K562 (cell line): ENCODE measurements around the gene A4GALT. TPM values are rescaled to one million over a fixed set of nuclear protein-coding genes. Genes with fewer than 3 reads are reported as not detected.
A peak's percentile ranks its signal among the peaks of the same experiment; 100 is the strongest.

Experiments used
- ATAC-seq: fragments of 200-7000 bp; cut with Tn5 transposase; 3 replicates; pipeline ENCODE4 v1.9.1; 2020; ENCODE audit warnings: moderate library complexity
- BruUV-seq: library from RNA; stranded (reverse); fragments of 400-500 nt; replicated peaks from 2 replicates; lab custom pipeline; 2021; lab: Mats Ljungman, UMichigan
- CTCF ChIA-PET: fragments of 300-600 bp; formaldehyde crosslinking; extraction: SDS; loops from one replicate; lab custom pipeline; 2021; ENCODE audit warnings: low intra/inter-chr PET ratio; lab: Yijun Ruan, JAX
- POLR2A ChIA-PET: fragments of 300-600, 350-650 bp; sonication (Branson Sonifier 250); formaldehyde crosslinking; extraction: SDS; loops from one replicate; lab custom pipeline; 2021; ENCODE audit warnings: antibody characterized with exemption, inconsistent platforms; lab: Yijun Ruan, JAX
- DNase-seq, 4 experiments: peaks; one replicate each; pipeline versions ENCODE4 v3.0.0 to v3.0.0-alpha.2; 2011 to 2018; ENCODE audit warnings: low spot score in 3 of 4, mixed read lengths in 3 of 4; ENCODE audit errors: extremely low read depth in 1 of 4
- FAIRE-seq: peaks from 2 replicates; lab custom pipeline; 2011; peaks lifted over from hg19 to GRCh38; lab: Jason Lieb, UNC
- H2AFZ ChIP-seq: 2 replicates; pipeline ENCODE4 v1.6.0; 2011; ENCODE audit warnings: low read depth, low read length, control low read depth, inconsistent platforms
- H3K27ac ChIP-seq: fragments of 200-600 bp; 3 replicates; pipeline ENCODE4 v1.8.0; 2011; ENCODE audit warnings: low read depth, mild to moderate bottlenecking, control low read depth, inconsistent platforms, low read length, moderate library complexity, mixed read lengths; ENCODE audit errors: extremely low read depth
- H3K27me3 ChIP-seq, 2 experiments: fragments of 300-600 bp in 1 of 2; 2 replicates in 1 of 2; 3 replicates in 1 of 2; pipeline versions ENCODE4 v1.6.0 to v1.8.0; 2011; ENCODE audit warnings: inconsistent platforms in 2 of 2, low read length in 2 of 2, mild to moderate bottlenecking in 1 of 2, mixed read lengths in 1 of 2, moderate library complexity in 1 of 2; ENCODE audit not compliant: control insufficient read depth in 2 of 2, insufficient read depth in 2 of 2
- H3K36me3 ChIP-seq: fragments of 300-600 bp; 3 replicates; pipeline ENCODE4 v1.8.0; 2011; ENCODE audit warnings: mild to moderate bottlenecking, low read length, inconsistent platforms; ENCODE audit not compliant: control insufficient read depth, insufficient read depth
- H3K4me1 ChIP-seq, 2 experiments: fragments of 200-600 bp in 1 of 2; replicated peaks in 1 of 2; 2 replicates in 1 of 2; 3 replicates in 1 of 2; pipeline versions ENCODE4 v1.5.1 to v1.8.0; 2011; ENCODE audit warnings: inconsistent platforms in 2 of 2, low read length in 2 of 2, mild to moderate bottlenecking in 1 of 2, mixed read lengths in 1 of 2, moderate library complexity in 1 of 2; ENCODE audit not compliant: control insufficient read depth in 2 of 2, insufficient read depth in 2 of 2
- H3K4me2 ChIP-seq: 2 replicates; pipeline ENCODE4 v1.6.1; 2011; ENCODE audit warnings: low read length, control low read depth, inconsistent platforms, mixed read lengths; ENCODE audit not compliant: insufficient read depth
- H3K4me3 ChIP-seq: fragments of 200-600 bp; sonication (generic), shearing (Covaris generic); 2 replicates; pipeline ENCODE4 v1.5.1; 2016; ENCODE audit warnings: control low read depth, inconsistent platforms
- H3K79me2 ChIP-seq: fragments of 200-600 bp; 3 replicates; pipeline ENCODE4 v1.8.0; 2011; ENCODE audit warnings: low read length, inconsistent platforms; ENCODE audit not compliant: control insufficient read depth, insufficient read depth
- H3K9ac ChIP-seq, 2 experiments: 2 replicates each; pipeline versions ENCODE4 v1.6.0 to v1.6.1; 2011; ENCODE audit warnings: low read depth in 2 of 2, low read length in 2 of 2, control low read depth in 1 of 2, inconsistent platforms in 1 of 2, mild to moderate bottlenecking in 1 of 2, mixed read lengths in 1 of 2; ENCODE audit not compliant: insufficient read depth in 1 of 2
- H3K9me1 ChIP-seq: one replicate; pipeline ENCODE4 v1.6.0; 2011; ENCODE audit warnings: inconsistent platforms, mild to moderate bottlenecking, low read length, moderate library complexity; ENCODE audit not compliant: control insufficient read depth, insufficient read depth
- H3K9me3 ChIP-seq: replicated peaks from 2 replicates; pipeline ENCODE4 v1.5.1; 2011; ENCODE audit warnings: low read depth, low read length, inconsistent platforms; ENCODE audit not compliant: control insufficient read depth, insufficient read depth
- H4K20me1 ChIP-seq: replicated peaks from 2 replicates; pipeline ENCODE4 v1.6.1; 2011; ENCODE audit warnings: low read length, inconsistent platforms, mixed read lengths; ENCODE audit not compliant: control insufficient read depth, insufficient read depth
- ELF2 ChIP-seq: fragments of 250-450 bp; sonication (Bioruptor Pico); IDR thresholded peaks from 2 replicates; pipeline ENCODE4 v1.5.0; 2021; ENCODE audit warnings: mild to moderate bottlenecking
- ESRRA ChIP-seq: fragments of 450-650 bp; IDR thresholded peaks from 2 replicates; pipeline ENCODE4 v1.6.1; 2014; ENCODE audit warnings: low read depth, mild to moderate bottlenecking, moderate library complexity, borderline replicate concordance
- FOXA1 ChIP-seq: fragments of 450-650 bp; IDR thresholded peaks from 2 replicates; pipeline ENCODE4 v1.6.1; 2016; ENCODE audit warnings: mild to moderate bottlenecking, borderline replicate concordance
- FOXP1 ChIP-seq: sonication (generic); formaldehyde crosslinking; IDR thresholded peaks from 2 replicates; pipeline ENCODE4 v1.8.0; 2022; ENCODE audit warnings: mild to moderate bottlenecking, missing genetic modification reagents
- GABPB1 ChIP-seq: sonication (generic); formaldehyde crosslinking; IDR thresholded peaks from 2 replicates; pipeline ENCODE4 v1.8.0; 2022; ENCODE audit warnings: mild to moderate bottlenecking, missing genetic modification reagents
- NR2F6 ChIP-seq: fragments of 450-650 bp; formaldehyde crosslinking; IDR thresholded peaks from 2 replicates; pipeline ENCODE4 v1.4.0; 2020; ENCODE audit warnings: mild to moderate bottlenecking
- PCBP1 ChIP-seq: fragments of 200-400 bp; formaldehyde crosslinking; IDR thresholded peaks from 2 replicates; pipeline ENCODE4 v1.6.1; 2018; ENCODE audit warnings: mild to moderate bottlenecking, low read depth, low read length; ENCODE audit not compliant: poor library complexity, severe bottlenecking
- POU5F1 ChIP-seq: fragments of 150-350 bp; IDR thresholded peaks from 2 replicates; pipeline ENCODE4 v1.6.1; 2014; ENCODE audit warnings: borderline replicate concordance, low read length, low read depth, mild to moderate bottlenecking; ENCODE audit not compliant: partially characterized antibody
- RB1 ChIP-seq: fragments of 450-650 bp; IDR thresholded peaks from 2 replicates; pipeline ENCODE4 v1.6.1; 2017; ENCODE audit warnings: low read depth, mild to moderate bottlenecking
- RBM34 ChIP-seq: fragments of 200-400 bp; formaldehyde crosslinking; IDR thresholded peaks from 2 replicates; pipeline ENCODE4 v1.6.1; 2018; ENCODE audit warnings: low read length, borderline replicate concordance; ENCODE audit not compliant: insufficient read depth
- SAP30 ChIP-seq: fragments of 200-600 bp; sonication (generic); IDR thresholded peaks from 2 replicates; pipeline ENCODE4 v1.6.1; 2012; ENCODE audit warnings: borderline replicate concordance, low read depth, mild to moderate bottlenecking, moderate library complexity, low read length, control low read depth, inconsistent platforms; ENCODE audit not compliant: insufficient read depth, poor library complexity, severe bottlenecking
- TCF3 ChIP-seq: sonication (generic); formaldehyde crosslinking; IDR thresholded peaks from 2 replicates; pipeline ENCODE4 v1.4.0; 2020; ENCODE audit warnings: mild to moderate bottlenecking, missing genetic modification reagents
- ZKSCAN1 ChIP-seq: fragments of 150-350 bp; IDR thresholded peaks from 2 replicates; pipeline ENCODE4 v1.6.1; 2016; ENCODE audit warnings: low read depth, low read length
- ZNF354B ChIP-seq: fragments of 250-450 bp; sonication (Bioruptor Pico); IDR thresholded peaks from 2 replicates; pipeline ENCODE4 v1.4.0; 2020
- WGBS: fragments of 100-300 bp; shearing (Covaris generic); methylation state at CpG from one replicate; pipeline ENCODE4 v1.1.6; 2016; ENCODE audit warnings: low coverage, mixed read lengths; ENCODE audit not compliant: insufficient coverage; ENCODE audit errors: missing lambda C conversion rate; 5-methylcytosine and 5-hydroxymethylcytosine counted together
- in situ Hi-C: fragments of 300-500 bp; cut with MboI; formaldehyde crosslinking; loops from 4 replicates; pipeline ENCODE4 v1.15.0; 2018; ENCODE audit warnings: inconsistent platforms, mixed read lengths
- intact Hi-C: fragments of 100-400 bp; cut with micrococcal nuclease; formaldehyde crosslinking; loops from 2 replicates; pipeline ENCODE4 v1.14.2; 2022
- polyA plus RNA-seq, 8 experiments: library from polyadenylated mRNA; depleted of rRNA in 4 of 8; stranded (reverse) in 5 of 8; unstranded in 3 of 8; fragments of >200 nt; fragmentation: Nextera tagmentation in 2 of 8; fragmentation: Illumina TruSeq in 1 of 8; extraction: Ambion mirVana in 2 of 8; extraction: Trizol in 1 of 8; gene quantifications; 2 replicates each; pipeline versions ENCODE4 v1.2.1 to v1.2.3, GENCODE V29; 2011 to 2014; ENCODE audit warnings: inconsistent platforms in 1 of 8, missing spikeins in 1 of 8
- total RNA-seq, 7 experiments: library from RNA; depleted of rRNA in 6 of 7; stranded (reverse); fragments of >200 nt in 6 of 7; fragmentation: Illumina TruSeq in 2 of 7; extraction: Trizol in 2 of 7; gene quantifications; 2 replicates each; pipeline versions ENCODE4 v1.2.1 to v1.2.3, GENCODE V29; 2011 to 2021; ENCODE audit warnings: low replicate concordance in 1 of 7
- TF ChIP-seq, protein P1 (sequence below): IDR thresholded peaks from 2 replicates; pipeline ENCODE4 v1.6.1; 2012; ENCODE audit warnings: low read depth, low read length, improper control_type of control experiment, borderline replicate concordance
- TF ChIP-seq, protein P2 (sequence below): sonication (generic); formaldehyde crosslinking; IDR thresholded peaks from 2 replicates; pipeline ENCODE4 v1.8.1; 2022; ENCODE audit warnings: missing genetic modification reagents
- TF ChIP-seq, protein P3 (sequence below): fragments of 250-450 bp; sonication (Bioruptor Pico); IDR thresholded peaks from 2 replicates; pipeline ENCODE4 v1.5.0; 2021

A4GALT gene
- total and polyA plus RNA-seq, 9 of the 15 experiments (the other 6 are each of a cell fraction or from before 2014, with no cell fraction given), result 0.07 to 0.11 TPM; not detected in 7

DNA sequence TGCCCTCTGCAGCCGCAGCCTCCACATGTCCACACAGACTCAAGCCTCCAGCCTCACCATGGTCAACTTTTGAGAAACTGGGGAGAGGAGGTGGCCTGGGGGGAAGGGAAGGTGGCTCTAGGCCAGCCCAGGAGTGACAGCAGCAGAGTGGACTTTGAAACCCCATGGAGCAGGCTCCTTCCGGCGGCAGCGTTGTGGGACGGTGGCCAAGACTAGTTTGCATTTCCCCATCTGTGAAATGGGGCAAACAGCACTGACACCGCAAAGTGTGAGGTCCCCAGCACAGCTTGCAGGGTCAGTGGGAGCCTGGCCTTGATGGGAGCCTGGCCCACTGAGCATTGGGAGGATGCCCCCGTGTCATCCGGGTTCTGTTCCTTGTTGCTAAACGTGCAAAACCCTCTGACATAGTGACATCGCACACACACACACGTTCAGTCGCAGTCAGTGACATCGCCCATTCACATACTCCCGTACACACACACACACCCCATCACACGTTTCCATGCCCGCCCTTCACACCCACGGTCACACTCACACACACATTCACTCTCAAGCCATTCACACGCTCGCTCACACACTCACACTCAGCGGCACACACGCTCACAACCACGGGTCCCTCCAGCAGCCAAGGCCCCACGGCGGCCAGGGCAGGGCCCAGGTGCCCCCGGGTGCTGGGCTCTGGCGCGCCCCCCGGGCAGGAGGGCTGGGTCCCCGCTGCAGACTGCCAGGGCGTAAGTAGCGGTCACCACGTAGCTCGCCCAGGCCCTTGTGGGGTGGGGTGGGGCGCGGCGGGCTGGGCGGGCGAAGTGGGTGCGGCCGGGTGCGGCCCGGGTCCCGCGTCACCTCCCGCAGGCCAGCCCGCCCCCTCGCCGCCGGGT is 72.1 kb downstream of the A4GALT start:
- Histone ChIP-seq H3K4me3 (peak overlapping the region; percentile 93), H3K27ac (peak overlapping the region; percentile 83), H3K9ac (peak overlapping the region; percentile 84 to 96), H3K4me2 (peak overlapping the region; percentile 100), H3K79me2 (peaks cover 51% of the 10 kb centered on the region), H3K4me1 (peaks cover 46 to 58% of the 10 kb centered on the region in 2 experiments), H2AFZ (peak overlapping the region; percentile 51; the same call in 1 of the 2 replicates), H3K9me1 (no peaks in the 10 kb centered on the region), H3K9me3 (no peaks in the 10 kb centered on the region), H4K20me1 (peaks cover 16% of the 10 kb centered on the region), H3K36me3 (peaks cover 3% of the 10 kb centered on the region; the same call in 1 of the 3 replicates), H3K27me3 (no peaks in the 10 kb centered on the region; a peak in 1 of 5 replicates)
- intact Hi-C loops, result no loop called here
- ChIA-PET POLR2A (interaction anchor here (0.9 to 2.2 kb wide), 3 partner anchors 11 to 34 kb away, joined by 3 to 13 read pairs (median 6); partner anchors contain the start of gene POLDIP3), CTCF (no interaction called here)
- peak; percentile 65 for ATAC-seq
- DNase-seq, result peak in 2 of 4 experiments; percentile 56 to 88
- BruUV-seq, result TSS peak; percentile 81
- in situ Hi-C loops, result no loop called here
- WGBS, result 5% methylated on average over 13 of the region's 49 CpGs
- FAIRE-seq, result peak; percentile 40
- TF ChIP-seq ELF2 (CRISPR knock-in tag), result no peak
- TF ChIP-seq, protein P1, sequence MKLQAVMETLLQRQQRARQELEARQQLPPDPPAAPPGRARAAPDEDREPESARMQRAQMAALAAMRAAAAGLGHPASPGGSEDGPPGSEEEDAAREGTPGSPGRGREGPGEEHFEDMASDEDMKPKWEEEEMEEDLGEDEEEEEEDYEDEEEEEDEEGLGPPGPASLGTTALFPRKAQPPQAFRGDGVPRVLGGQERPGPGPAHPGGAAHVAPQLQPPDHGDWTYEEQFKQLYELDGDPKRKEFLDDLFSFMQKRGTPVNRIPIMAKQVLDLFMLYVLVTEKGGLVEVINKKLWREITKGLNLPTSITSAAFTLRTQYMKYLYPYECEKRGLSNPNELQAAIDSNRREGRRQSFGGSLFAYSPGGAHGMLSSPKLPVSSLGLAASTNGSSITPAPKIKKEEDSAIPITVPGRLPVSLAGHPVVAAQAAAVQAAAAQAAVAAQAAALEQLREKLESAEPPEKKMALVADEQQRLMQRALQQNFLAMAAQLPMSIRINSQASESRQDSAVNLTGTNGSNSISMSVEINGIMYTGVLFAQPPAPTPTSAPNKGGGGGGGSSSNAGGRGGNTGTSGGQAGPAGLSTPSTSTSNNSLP, result no peak
- peak; percentile 59 for TF ChIP-seq SAP30
- TF ChIP-seq POU5F1, result no peak
- TF ChIP-seq FOXP1, result no peak
- no peak for TF ChIP-seq GABPB1 (CRISPR knock-in tag)
- TF ChIP-seq, protein P2, sequence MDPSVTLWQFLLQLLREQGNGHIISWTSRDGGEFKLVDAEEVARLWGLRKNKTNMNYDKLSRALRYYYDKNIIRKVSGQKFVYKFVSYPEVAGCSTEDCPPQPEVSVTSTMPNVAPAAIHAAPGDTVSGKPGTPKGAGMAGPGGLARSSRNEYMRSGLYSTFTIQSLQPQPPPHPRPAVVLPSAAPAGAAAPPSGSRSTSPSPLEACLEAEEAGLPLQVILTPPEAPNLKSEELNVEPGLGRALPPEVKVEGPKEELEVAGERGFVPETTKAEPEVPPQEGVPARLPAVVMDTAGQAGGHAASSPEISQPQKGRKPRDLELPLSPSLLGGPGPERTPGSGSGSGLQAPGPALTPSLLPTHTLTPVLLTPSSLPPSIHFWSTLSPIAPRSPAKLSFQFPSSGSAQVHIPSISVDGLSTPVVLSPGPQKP, result no peak
- no peak for TF ChIP-seq ZKSCAN1
- no peak for TF ChIP-seq ZNF354B
- TF ChIP-seq TCF3 (CRISPR knock-in tag), result no peak
- no peak for TF ChIP-seq ESRRA
- TF ChIP-seq FOXA1, result no peak
- TF ChIP-seq RB1, result no peak
- TF ChIP-seq NR2F6, result no peak
- TF ChIP-seq, protein P3, sequence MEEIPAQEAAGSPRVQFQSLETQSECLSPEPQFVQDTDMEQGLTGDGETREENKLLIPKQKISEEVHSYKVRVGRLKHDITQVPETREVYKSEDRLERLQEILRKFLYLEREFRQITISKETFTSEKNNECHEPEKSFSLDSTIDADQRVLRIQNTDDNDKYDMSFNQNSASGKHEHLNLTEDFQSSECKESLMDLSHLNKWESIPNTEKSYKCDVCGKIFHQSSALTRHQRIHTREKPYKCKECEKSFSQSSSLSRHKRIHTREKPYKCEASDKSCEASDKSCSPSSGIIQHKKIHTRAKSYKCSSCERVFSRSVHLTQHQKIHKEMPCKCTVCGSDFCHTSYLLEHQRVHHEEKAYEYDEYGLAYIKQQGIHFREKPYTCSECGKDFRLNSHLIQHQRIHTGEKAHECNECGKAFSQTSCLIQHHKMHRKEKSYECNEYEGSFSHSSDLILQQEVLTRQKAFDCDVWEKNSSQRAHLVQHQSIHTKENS, result no peak
- TF ChIP-seq RBM34, result no peak
- no peak for TF ChIP-seq PCBP1
